Activated CD4-positive, alpha-beta T cell treated with anti-CD3 and anti-CD28 coated beads for 48 hours (primary cell): Measurements from ENCODE around the gene CSNK1G1.

Experiments
- DNase-seq: peaks from one replicate; pipeline ENCODE4 v3.0.0-alpha.2; 2020

CSNK1G1 gene

GRCh38 chr15:64185146-64185911, 170.6 kb downstream of the CSNK1G1 start:
- no peak for DNase-seq

- no peak for DNase-seq
Measured at GRCh38 chr15:64182859-64183370, 173.1 kb downstream of the CSNK1G1 start.

GRCh38 chr15:64180235-64180824, 175.6 kb downstream of the CSNK1G1 start:
- DNase-seq: no peak

GRCh38 chr15:64166102-64166890, 189.7 kb downstream of the CSNK1G1 start:
- DNase-seq: no peak

- DNase-seq: no peak
Measured at GRCh38 chr15:64164436-64164835, 191.5 kb downstream of the CSNK1G1 start.

- DNase-seq: no peak
Measured at GRCh38 chr15:64163659-64164362, 192.2 kb downstream of the CSNK1G1 start.

- DNase-seq: peak; percentile 98
Measured at GRCh38 chr15:64162869-64163658, 192.9 kb downstream of the CSNK1G1 start, which contains the start of gene PPIB. Gene PPIB (minus strand): TSS chr15:64163022. CDS start chr15:64162986, 36 bp downstream.

GRCh38 chr15:64162478-64162868, 193.5 kb downstream of the CSNK1G1 start:
- no peak for DNase-seq

GRCh38 chr15:64161688-64162477, 194.1 kb downstream of the CSNK1G1 start:
- no peak for DNase-seq

GRCh38 chr15:64158363-64159134, 197.4 kb downstream of the CSNK1G1 start:
- DNase-seq: no peak

GRCh38 chr15:64157599-64158125, 198.3 kb downstream of the CSNK1G1 start:
- no peak for DNase-seq

- no peak for DNase-seq
Measured at GRCh38 chr15:64156652-64157331, 199.2 kb downstream of the CSNK1G1 start.

GRCh38 chr15:64155802-64156651, 199.9 kb downstream of the CSNK1G1 start:
- no peak for DNase-seq

- peak; percentile 96 for DNase-seq
Measured at GRCh38 chr15:64153480-64154367, 202.2 kb downstream of the CSNK1G1 start.

GRCh38 chr15:64152507-64153387, 203.2 kb downstream of the CSNK1G1 start:
- peak; percentile 29 for DNase-seq
